Suprapubic skin (tissue), 4 donors: ENCODE data around the gene CAPN10.

ENCODE experiments used
- CTCF ChIP-seq, 2 donors: fragments of 200-600 bp in 1 of 2; fragments of 450-650 bp in 1 of 2; sonication (generic) in 1 of 2; IDR thresholded peaks; one replicate each; pipeline ENCODE4 v1.5.1; 2016 to 2019; ENCODE audit warnings: antibody characterized with exemption in 2 of 2, mild to moderate bottlenecking in 1 of 2, moderate library complexity in 1 of 2
- EP300 ChIP-seq: sonication (generic); formaldehyde crosslinking; IDR thresholded peaks from one replicate; pipeline ENCODE4 v1.6.1; 2017; ENCODE audit warnings: antibody characterized with exemption
- POLR2A ChIP-seq, 2 donors: fragments of 450-650 bp; IDR thresholded peaks; one replicate each; pipeline ENCODE4 v1.6.1; 2017; ENCODE audit warnings: antibody characterized with exemption in 2 of 2, mild to moderate bottlenecking in 2 of 2, moderate library complexity in 2 of 2
- POLR2AphosphoS5 ChIP-seq, 3 donors: sonication (generic); formaldehyde crosslinking; IDR thresholded peaks; one replicate each; pipeline ENCODE4 v1.6.1; 2017; ENCODE audit warnings: antibody characterized with exemption in 3 of 3

- TF ChIP-seq CTCF (IDR thresholded peaks at IDR 0.05) (no peak), POLR2A (IDR thresholded peaks at IDR 0.05) (no peak), POLR2AphosphoS5 (IDR thresholded peaks at IDR 0.05) (no peak), EP300 (no peak)
Observed at GRCh38 chr2:240577281-240578109, 9.0 kb upstream of the CAPN10 start.
